Colonic mucosa (tissue), 4 donors: ENCODE measurements around the gene INAVA. TPM values are rescaled to one million over a fixed set of nuclear protein-coding genes. Genes with fewer than 3 reads are reported as not detected.
"Not testable (repeated sequence)": the region's sequence is repeated elsewhere in the genome, so short reads cannot be mapped to it uniquely, and the experiment has no call there.

ENCODE experiments used
- DNase-seq: peaks from one replicate; pipeline ENCODE4 v3.0.0-alpha.2; 2020
- H3K27ac ChIP-seq: fragments of 200-600 bp; one replicate; pipeline ENCODE4 v1.8.0; 2021
- H3K27me3 ChIP-seq: fragments of 200-600 bp; one replicate; pipeline ENCODE4 v1.8.0; 2021
- H3K36me3 ChIP-seq: fragments of 200-600 bp; one replicate; pipeline ENCODE4 v1.8.0; 2021
- H3K4me1 ChIP-seq: fragments of 200-600 bp; one replicate; pipeline ENCODE4 v1.8.0; 2021; ENCODE audit warnings: mild to moderate bottlenecking
- H3K4me3 ChIP-seq: fragments of 200-600 bp; one replicate; pipeline ENCODE4 v1.8.0; 2021
- H3K9ac ChIP-seq, 2 donors: one replicate each; pipeline ENCODE4 v1.7.0; 2013; ENCODE audit warnings: control low read depth in 2 of 2, low read depth in 2 of 2, low read length in 2 of 2
- H3K9me3 ChIP-seq: fragments of 200-600 bp; one replicate; pipeline ENCODE4 v1.8.0; 2021
- CTCF ChIP-seq: fragments of 200-600 bp; IDR thresholded peaks from one replicate; pipeline ENCODE4 v1.8.0; 2022; ENCODE audit warnings: antibody characterized with exemption, mild to moderate bottlenecking
- intact Hi-C: fragments of 100-400 bp; cut with DNase I; formaldehyde crosslinking; loops from one replicate; pipeline ENCODE4 v1.14.1; 2022
- total RNA-seq, 2 donors: library from RNA; stranded (reverse); fragmentation: NEBNext Ultra II Directional in 1 of 2; extraction: Animal tissue kit (Norgen Biotek cat#: 25700) in 1 of 2; gene quantifications; one replicate each; pipeline ENCODE4 v1.2.1, GENCODE V29; 2021
- donor health status: healthy.
- donor health status: DM: no; HTN: no; CAD: no.
- donor health status: DM: no; HTN: no; CAD: no.

Gene INAVA
- total RNA-seq, 2 donors from 2014 or later: 127 to 167 TPM

GRCh38 chr1:200960236-200960947 lies 65.7 kb downstream of the INAVA start:
- H3K4me3 ChIP-seq: no peak overlapping the region
- TF ChIP-seq CTCF: no peak
- no peak for DNase-seq
- no peak overlapping the region for H3K9ac ChIP-seq
- no peak overlapping the region for H3K27ac ChIP-seq
- intact Hi-C loops: no loop called here
- H3K9me3 ChIP-seq: no peaks in the 10 kb centered on the region
- no peaks in the 10 kb centered on the region for H3K36me3 ChIP-seq
- H3K27me3 ChIP-seq: no peaks in the 10 kb centered on the region
- no peaks in the 10 kb centered on the region for H3K4me1 ChIP-seq

GRCh38 chr1:200960948-200961340 lies 66.2 kb downstream of the INAVA start:
- no peaks in the 10 kb centered on the region for H3K4me1 ChIP-seq
- no peaks in the 10 kb centered on the region for H3K27me3 ChIP-seq
- no peaks in the 10 kb centered on the region for H3K36me3 ChIP-seq
- no peak overlapping the region for H3K9ac ChIP-seq
- TF ChIP-seq CTCF: no peak
- no peak overlapping the region for H3K4me3 ChIP-seq
- H3K27ac ChIP-seq: no peak overlapping the region
- no peaks in the 10 kb centered on the region for H3K9me3 ChIP-seq
- intact Hi-C loops: no loop called here
- DNase-seq: no peak

- DNase-seq, intact Hi-C loops, H3K9me3 ChIP-seq, H3K4me3 ChIP-seq, H3K4me1 ChIP-seq, H3K27ac ChIP-seq, H3K36me3 ChIP-seq, H3K27me3 ChIP-seq, H3K9ac ChIP-seq: not testable (repeated sequence)
Measured at GRCh38 chr1:200962151-200962550, 67.5 kb downstream of the INAVA start.

- no peaks in the 10 kb centered on the region for H3K4me1 ChIP-seq
- no peaks in the 10 kb centered on the region for H3K36me3 ChIP-seq
- H3K9me3 ChIP-seq: no peaks in the 10 kb centered on the region
- no peak overlapping the region for H3K27ac ChIP-seq
- DNase-seq: no peak
- no peaks in the 10 kb centered on the region for H3K27me3 ChIP-seq
- TF ChIP-seq CTCF: no peak
- intact Hi-C loops: no loop called here
- no peak overlapping the region for H3K4me3 ChIP-seq
- H3K9ac ChIP-seq: no peak overlapping the region
Measured at GRCh38 chr1:200962631-200963030, 67.9 kb downstream of the INAVA start.

GRCh38 chr1:200963076-200963475 lies 68.4 kb downstream of the INAVA start:
- DNase-seq: no peak
- intact Hi-C loops: no loop called here
- no peak overlapping the region for H3K4me3 ChIP-seq
- TF ChIP-seq CTCF: no peak
- H3K27me3 ChIP-seq: no peaks in the 10 kb centered on the region
- no peaks in the 10 kb centered on the region for H3K4me1 ChIP-seq
- H3K36me3 ChIP-seq: no peaks in the 10 kb centered on the region
- no peak overlapping the region for H3K27ac ChIP-seq
- no peak overlapping the region for H3K9ac ChIP-seq
- no peaks in the 10 kb centered on the region for H3K9me3 ChIP-seq

- H3K27ac ChIP-seq, H3K9me3 ChIP-seq, H3K4me1 ChIP-seq, intact Hi-C loops, H3K9ac ChIP-seq, H3K4me3 ChIP-seq, DNase-seq, H3K27me3 ChIP-seq, H3K36me3 ChIP-seq: not testable (repeated sequence)
Measured at GRCh38 chr1:200963888-200964287, 69.2 kb downstream of the INAVA start.

Other genes with a start within 250 kb of the INAVA start
- 10 to 100 TPM; 10.2 to 14.6 TPM for gene DDX59, start 225.0 kb upstream of the INAVA start, total RNA-seq
- 1 to 10 TPM; 5.4 to 7.5 TPM for gene CAMSAP2, start 156.0 kb upstream of the INAVA start, total RNA-seq
- gene GPR25, start 21.9 kb upstream of the INAVA start, total RNA-seq: under 1 TPM; 0.19 to 0.27 TPM
- 10 to 100 TPM in 1 of 2 donors, 1 to 10 TPM in 1; 3.1 to 10.4 TPM for gene KIF21B, start 128.8 kb downstream of the INAVA start, total RNA-seq
- gene CACNA1S, start 217.5 kb downstream of the INAVA start, total RNA-seq: not detected
- not detected for gene ASCL5, start 232.3 kb downstream of the INAVA start, total RNA-seq